ENCODE results near the gene METTL26.
"Not testable (repeated sequence)": the region's sequence is repeated elsewhere in the genome, so short reads cannot be mapped to it uniquely, and the experiment has no call there.

The METTL26 gene

GRCh38 chr16:624526-625070 is 11.5 kb downstream of the METTL26 start:
- no peak for DNase-seq (ENCODE audit: low spot score)

- DNase-seq (ENCODE audit: low spot score): no peak
Observed at GRCh38 chr16:622920-623280, 13.2 kb downstream of the METTL26 start.

GRCh38 chr16:621526-622105 is 14.5 kb downstream of the METTL26 start:
- no peak for DNase-seq (ENCODE audit: low spot score)

DNA sequence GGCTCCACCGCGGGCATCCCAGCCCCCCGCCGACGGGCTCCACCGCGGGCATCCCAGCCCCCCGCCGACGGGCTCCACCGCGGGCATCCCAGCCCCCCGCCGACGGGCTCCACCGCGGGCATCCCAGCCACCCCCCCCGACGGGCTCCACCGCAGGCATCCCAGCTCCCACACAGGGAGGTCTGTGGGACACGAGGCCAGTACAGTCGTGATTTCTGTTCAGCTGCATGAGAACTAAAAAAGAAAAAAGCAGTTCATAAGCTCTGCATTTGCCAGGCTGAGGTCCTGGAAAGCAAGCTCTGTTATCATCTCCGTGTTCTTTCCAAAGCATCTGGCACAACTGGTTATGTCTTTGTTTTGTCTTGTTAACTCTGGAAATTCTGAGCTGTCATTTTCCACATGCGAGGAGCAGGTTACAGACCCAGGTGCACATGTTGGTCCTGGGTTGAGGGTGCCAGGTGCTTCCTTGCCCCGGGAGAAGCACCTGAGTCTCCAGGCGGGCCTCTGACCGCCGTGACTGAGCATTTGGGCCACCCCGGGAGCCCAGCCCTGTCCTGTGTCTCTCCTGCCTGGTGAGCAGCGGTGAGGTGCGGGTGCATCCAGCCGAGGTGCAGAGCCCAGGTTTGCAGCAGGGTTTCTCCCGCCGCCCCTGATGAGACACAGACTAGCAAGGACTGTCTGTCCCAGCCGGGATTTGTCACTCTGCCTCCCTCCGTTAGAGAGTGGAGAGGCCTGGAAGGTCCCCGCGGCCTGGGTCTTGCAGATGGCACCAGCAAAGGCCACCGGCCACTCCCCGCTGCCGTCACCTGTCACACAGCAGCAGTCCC is 15.2 kb downstream of the METTL26 start:
- no peak for DNase-seq (ENCODE audit: low spot score)

DNA sequence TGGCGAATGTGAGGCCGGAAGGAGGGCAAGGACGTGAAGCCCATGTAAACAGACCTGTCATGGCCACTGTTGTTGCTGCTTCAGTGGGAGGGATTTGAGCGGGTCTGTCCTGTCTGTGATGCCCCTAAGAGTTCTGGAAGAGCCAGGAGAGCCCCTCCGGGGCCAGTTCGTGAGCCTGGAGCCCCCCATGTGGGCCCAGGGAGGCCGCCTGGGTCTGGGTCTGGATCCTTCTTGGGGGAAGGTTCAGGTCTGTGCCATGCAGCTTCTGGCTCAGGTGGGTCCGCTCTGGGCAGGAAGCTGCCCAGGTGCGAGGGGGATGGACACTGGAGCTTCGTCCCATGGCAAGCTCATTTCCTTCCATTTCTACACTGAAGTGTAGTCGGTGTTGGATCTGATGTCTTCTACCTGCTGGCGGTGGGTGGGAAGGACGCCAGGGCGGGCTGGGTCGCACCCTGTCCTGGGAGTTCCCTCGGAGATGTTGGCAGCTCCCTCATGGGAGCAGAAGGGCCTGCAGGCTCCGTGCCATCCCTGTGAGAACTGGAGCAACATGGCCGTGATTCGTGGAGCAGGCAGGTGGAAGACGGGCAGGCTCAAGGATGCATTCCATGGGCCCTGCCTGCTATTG is 16.5 kb downstream of the METTL26 start:
- DNase-seq (ENCODE audit: low spot score): no peak

DNA sequence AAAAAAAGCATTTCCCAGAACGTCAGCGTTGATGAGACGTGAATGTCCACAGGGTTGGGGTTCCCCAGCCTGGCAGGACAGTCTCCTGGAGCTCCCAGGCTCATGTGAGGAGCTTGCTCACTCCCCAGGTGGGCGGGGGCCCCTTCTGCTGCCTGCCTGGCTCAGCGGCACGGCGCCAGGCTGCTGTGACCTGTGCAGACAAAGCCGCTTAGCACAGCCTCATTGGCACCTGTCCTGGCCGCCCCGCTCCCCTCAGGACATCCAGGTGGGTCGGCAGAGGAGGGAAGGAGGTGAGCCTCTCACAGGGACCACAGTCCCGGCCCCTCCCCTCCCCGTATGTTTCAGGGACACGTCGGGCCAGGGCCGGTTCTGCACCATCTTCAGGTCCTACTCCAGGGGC is 18.2 kb downstream of the METTL26 start:
- DNase-seq (ENCODE audit: low spot score): no peak

GRCh38 chr16:616733-617586 is 19.1 kb downstream of the METTL26 start:
- no peak for DNase-seq (ENCODE audit: low spot score)

GRCh38 chr16:615122-615521 is 21.0 kb downstream of the METTL26 start:
- no peak for DNase-seq (ENCODE audit: low spot score)

GRCh38 chr16:610513-611381 is 25.4 kb downstream of the METTL26 start:
- DNase-seq (ENCODE audit: low spot score): peak; percentile 68

DNA sequence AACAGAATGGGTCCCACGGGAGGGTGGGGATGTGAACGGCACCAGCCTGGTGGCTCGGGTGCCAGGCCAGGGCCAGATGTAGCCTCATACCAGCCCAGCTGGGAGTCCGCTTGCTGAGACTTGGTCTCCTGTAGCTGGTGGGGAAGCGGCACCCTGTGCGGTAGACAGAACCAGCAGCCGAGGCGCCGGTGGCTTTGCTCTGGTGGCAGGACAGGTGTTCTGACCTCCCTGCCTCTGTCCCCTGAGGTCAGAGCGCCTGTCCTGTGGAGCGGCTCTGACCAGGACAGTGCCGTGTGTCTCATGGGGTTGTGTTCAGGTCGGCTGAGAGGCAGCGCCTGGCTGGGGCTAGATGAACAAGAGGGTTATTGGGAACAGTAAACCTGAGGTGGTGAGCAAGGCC is 26.1 kb downstream of the METTL26 start:
- no peak for DNase-seq (ENCODE audit: low spot score)

GRCh38 chr16:609316-609715 is 26.8 kb downstream of the METTL26 start:
- DNase-seq (ENCODE audit: low spot score): no peak

DNA sequence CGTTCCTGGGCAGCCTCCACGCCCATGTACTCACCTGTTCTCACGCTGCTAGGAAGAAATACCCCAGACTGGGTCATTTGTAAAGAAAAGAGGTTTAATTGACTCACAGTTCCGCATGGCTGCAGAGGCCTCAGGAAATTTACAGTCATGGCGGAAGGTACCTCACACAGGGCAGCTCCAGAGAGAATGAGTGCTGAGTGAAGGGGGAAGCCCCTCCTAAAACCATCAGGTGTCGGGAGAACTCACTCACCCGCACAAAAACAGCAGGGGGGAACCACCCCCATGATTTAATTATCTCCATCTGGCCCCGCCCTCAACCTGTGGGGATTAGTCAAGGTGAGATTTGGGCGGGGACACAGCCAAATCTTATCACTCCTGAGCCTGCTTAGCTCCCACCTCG is 28.1 kb downstream of the METTL26 start:
- DNase-seq (ENCODE audit: low spot score): no peak

- DNase-seq (ENCODE audit: low spot score): no peak
Observed at GRCh38 chr16:606656-607307, 29.3 kb downstream of the METTL26 start.

DNA sequence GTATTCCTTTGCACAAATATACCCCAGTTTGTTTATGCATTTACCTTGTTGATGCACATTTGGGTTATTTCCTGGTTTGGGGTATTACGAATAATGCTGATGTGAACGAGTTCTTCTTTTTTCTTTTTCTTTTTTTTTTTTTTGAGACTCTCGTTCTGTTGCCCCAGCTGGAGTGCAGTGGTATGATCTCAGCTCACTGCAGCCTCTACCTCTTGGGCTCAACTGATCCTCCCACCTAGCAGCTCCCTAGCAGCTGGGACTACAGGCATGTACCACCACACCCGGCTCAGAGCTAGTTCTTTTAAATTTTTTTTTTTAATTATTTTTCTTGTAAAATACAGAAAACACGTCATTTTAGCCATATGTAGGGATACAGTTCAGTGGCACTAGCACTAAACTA is 32.2 kb downstream of the METTL26 start:
- DNase-seq (ENCODE audit: low spot score): no peak

- no peak for DNase-seq (ENCODE audit: low spot score)
Observed at GRCh38 chr16:600781-601180, 35.3 kb downstream of the METTL26 start.

DNA sequence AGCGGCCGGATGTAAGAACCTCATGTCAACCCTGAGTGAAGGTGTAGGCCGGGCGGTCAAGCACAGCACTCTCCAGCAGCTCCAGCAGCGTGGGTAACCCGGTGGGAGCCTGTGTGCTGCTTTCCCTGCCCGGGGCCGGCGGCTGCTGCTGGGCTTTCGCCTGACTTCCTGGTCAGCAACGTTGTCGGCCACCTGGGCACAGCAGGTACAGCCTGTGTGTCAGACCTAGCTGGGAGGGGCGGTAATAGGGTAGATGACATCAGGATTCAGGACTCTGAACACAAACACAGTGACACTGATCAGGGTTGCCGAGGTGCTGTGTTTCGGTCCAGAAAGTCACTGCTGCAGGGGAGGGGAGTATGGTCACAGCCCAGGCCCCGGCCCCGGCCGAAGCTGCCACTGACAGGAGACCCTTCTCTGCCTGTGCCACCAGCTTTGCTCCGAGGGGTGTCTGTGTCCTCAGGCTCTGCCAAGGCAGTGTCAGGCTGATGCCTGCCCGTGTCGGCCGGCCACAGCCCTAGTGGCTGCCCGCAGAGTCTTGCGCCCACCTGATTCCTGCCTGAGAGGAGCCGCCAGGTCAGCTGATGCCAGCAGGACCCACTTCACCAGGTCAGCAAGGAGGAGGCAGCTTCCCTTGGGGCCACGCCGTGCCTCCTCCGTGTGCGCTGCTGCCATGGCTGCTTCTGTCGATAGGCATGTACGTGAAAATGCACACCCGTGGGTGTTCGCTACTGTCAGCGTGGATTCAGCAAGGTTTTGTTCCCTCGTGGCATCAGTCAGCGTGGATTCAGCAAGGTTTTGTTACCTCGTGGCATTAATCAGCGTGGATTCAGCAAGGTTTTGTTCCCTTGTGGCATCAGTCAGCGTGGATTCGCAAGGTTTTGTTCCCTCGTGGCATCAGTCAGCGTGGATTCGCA is 37.0 kb downstream of the METTL26 start:
- no peak for DNase-seq (ENCODE audit: low spot score)

DNA sequence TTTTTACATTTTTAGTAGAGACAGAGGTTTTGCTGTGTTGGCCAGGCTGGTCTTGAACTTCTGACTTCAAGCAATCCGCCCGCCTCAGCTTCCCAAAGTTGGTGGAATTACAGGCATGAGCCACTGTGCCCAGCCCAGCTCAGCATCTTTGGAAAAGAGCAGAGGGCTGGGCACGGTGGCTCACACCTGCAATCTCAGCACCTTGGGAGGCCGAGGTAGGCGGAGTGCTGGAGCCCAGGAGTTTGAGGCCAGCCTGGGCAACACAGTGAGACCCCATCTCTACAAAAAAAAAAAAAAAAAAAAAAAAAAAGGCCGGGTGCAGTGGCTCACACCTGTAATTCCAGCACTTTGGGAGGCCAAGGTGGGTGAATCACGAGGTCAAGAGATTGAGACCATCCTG is 38.5 kb downstream of the METTL26 start:
- not testable (repeated sequence) for DNase-seq (ENCODE audit: low spot score)

GRCh38 chr16:596736-597060 is 39.4 kb downstream of the METTL26 start:
- no peak for DNase-seq (ENCODE audit: low spot score)

DNA sequence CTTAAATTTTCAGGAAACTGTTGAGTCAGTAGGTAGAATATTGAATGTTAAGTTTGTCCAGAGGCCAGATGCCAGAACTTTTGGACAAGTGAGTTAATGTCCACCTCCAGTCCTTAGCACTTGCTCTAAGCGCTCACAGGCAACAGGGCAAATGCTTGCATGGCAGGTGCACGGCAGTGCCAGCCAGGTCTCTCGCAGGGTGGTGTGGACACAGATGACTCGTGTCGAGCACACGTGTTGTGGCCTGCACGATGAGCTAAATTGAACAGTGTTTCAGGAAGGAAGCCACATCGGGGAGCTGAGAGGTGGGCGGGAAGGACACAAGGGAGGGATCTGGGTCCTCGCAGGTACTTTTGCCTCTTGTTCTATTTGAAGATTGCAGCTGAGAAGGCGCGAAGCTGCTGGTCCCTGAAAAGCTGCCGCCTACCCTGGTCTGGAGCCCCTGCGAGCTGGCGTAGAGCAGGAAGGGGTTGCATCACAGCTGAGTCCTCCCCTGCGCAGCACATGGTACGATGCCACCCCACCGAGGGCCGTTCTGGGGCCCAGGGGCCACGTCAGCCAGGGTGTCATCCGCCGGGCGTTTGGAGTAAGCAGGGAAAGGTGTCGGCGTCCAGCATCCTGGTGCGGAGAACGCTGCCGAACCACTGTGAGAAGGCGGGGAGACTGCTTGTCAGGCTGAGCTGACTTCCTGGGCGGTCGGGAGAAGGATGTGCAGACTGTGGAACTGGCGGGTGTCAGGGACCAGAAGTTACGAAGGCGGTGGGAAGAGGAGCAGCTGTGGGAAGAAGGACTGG is 40.0 kb downstream of the METTL26 start:
- no peak for DNase-seq (ENCODE audit: low spot score)

Measured in HuH-7.5 (cell line).